H1 (cell line): ENCODE data around the gene TM4SF18. TPM values are rescaled to one million over a fixed set of nuclear protein-coding genes. Genes with fewer than 3 reads are reported as not detected.
"Not testable (repeated sequence)": the region's sequence is repeated elsewhere in the genome, so short reads cannot be mapped to it uniquely, and the experiment has no call there.

Experiments
- CTCF ChIA-PET: fragments of 300-600 bp; sonication (Branson Sonifier 250); formaldehyde crosslinking; loops from one replicate; lab custom pipeline; 2021; ENCODE audit not compliant: partially characterized antibody; lab: Charles Lee
- POLR2A ChIA-PET: fragments of 300-600 bp; sonication (Branson Sonifier 250); formaldehyde crosslinking; loops from one replicate; lab custom pipeline; 2021; ENCODE audit warnings: inconsistent platforms; ENCODE audit not compliant: partially characterized antibody; lab: Charles Lee
- DNase-seq, 2 experiments: peaks; one replicate each; pipeline versions ENCODE4 v3.0.0 to v3.0.0-alpha.2; 2010 to 2022; ENCODE audit warnings: low spot score in 2 of 2, low read depth in 1 of 2, mixed read lengths in 1 of 2
- FAIRE-seq: peaks from 2 replicates; lab custom pipeline; 2011; peaks lifted over from hg19 to GRCh38; lab: Jason Lieb, UNC
- H2AFZ ChIP-seq: 2 replicates; pipeline ENCODE4 v1.8.1; 2012; ENCODE audit warnings: low read length, inconsistent platforms
- H2AK5ac ChIP-seq: 2 replicates; pipeline ENCODE4 v1.6.1; 2013; ENCODE audit warnings: low read depth, low read length
- H2BK120ac ChIP-seq: replicated peaks from 2 replicates; pipeline ENCODE3; 2013; ENCODE audit warnings: low read depth, low read length, inconsistent platforms
- H2BK12ac ChIP-seq: 2 replicates; pipeline ENCODE4 v1.6.1; 2013; ENCODE audit warnings: low read depth, low read length
- H2BK15ac ChIP-seq: 2 replicates; pipeline ENCODE4 v1.6.1; 2013; ENCODE audit warnings: low read length
- H2BK20ac ChIP-seq: 2 replicates; pipeline ENCODE4 v1.6.1; 2013; ENCODE audit warnings: low read length
- H2BK5ac ChIP-seq: 2 replicates; pipeline ENCODE4 v1.6.1; 2013; ENCODE audit warnings: low read depth, low read length
- H3K14ac ChIP-seq: 2 replicates; pipeline ENCODE4 v1.6.1; 2013; ENCODE audit warnings: inconsistent platforms; ENCODE audit not compliant: insufficient read length
- H3K18ac ChIP-seq: 2 replicates; pipeline ENCODE4 v1.6.1; 2013; ENCODE audit warnings: low read length; ENCODE audit errors: extremely low read depth
- H3K23ac ChIP-seq: 2 replicates; pipeline ENCODE4 v1.6.1; 2013; ENCODE audit warnings: inconsistent platforms; ENCODE audit not compliant: insufficient read length
- H3K23me2 ChIP-seq: 2 replicates; pipeline ENCODE4 v1.6.1; 2013; ENCODE audit warnings: low read depth, low read length
- H3K27ac ChIP-seq: 2 replicates; pipeline ENCODE4 v1.6.1; 2011; ENCODE audit warnings: low read depth, low read length, inconsistent platforms
- H3K27me3 ChIP-seq, 4 experiments: replicated peaks in 1 of 4; 1 replicate in 1 of 4; 2 replicates in 3 of 4; pipeline versions ENCODE4 v1.6.1 to v1.8.1; 2011 to 2013; ENCODE audit warnings: low read length in 3 of 4, mild to moderate bottlenecking in 3 of 4, inconsistent platforms in 2 of 4, mixed read lengths in 2 of 4, moderate library complexity in 1 of 4; ENCODE audit not compliant: control insufficient read depth in 3 of 4, insufficient read depth in 3 of 4; ENCODE audit errors: extremely low read depth in 1 of 4
- H3K36me3 ChIP-seq, 4 experiments: 2 replicates each; pipeline versions ENCODE4 v1.6.1 to v1.8.1; 2011 to 2013; ENCODE audit warnings: mild to moderate bottlenecking in 4 of 4, low read length in 3 of 4, moderate library complexity in 2 of 4, control low read depth in 1 of 4, inconsistent platforms in 1 of 4; ENCODE audit not compliant: insufficient read depth in 4 of 4, control insufficient read depth in 2 of 4
- H3K4ac ChIP-seq: replicated peaks from 2 replicates; pipeline ENCODE3; 2013; ENCODE audit warnings: low read length, low read depth, mixed read lengths, inconsistent platforms; ENCODE audit not compliant: insufficient read length
- H3K4me1 ChIP-seq, 4 experiments: replicated peaks in 1 of 4; 1 replicate in 1 of 4; 2 replicates in 3 of 4; pipeline versions ENCODE4 v1.6.1 to v1.8.1; 2011 to 2013; ENCODE audit warnings: low read length in 3 of 4, inconsistent platforms in 2 of 4, mixed read lengths in 1 of 4; ENCODE audit not compliant: insufficient read depth in 4 of 4, control insufficient read depth in 3 of 4
- H3K4me2 ChIP-seq, 2 experiments: 2 replicates each; pipeline versions ENCODE4 v1.6.1 to v1.8.1; 2011 to 2013; ENCODE audit warnings: low read depth in 2 of 2, low read length in 2 of 2, control low read depth in 1 of 2, inconsistent platforms in 1 of 2, mild to moderate bottlenecking in 1 of 2; ENCODE audit not compliant: insufficient read depth in 1 of 2
- H3K4me3 ChIP-seq, 4 experiments: fragments of 200-600, 300-600 bp in 1 of 4; sonication (generic), shearing (Covaris generic), sonication (Bioruptor Twin) in 1 of 4; 2 replicates each; pipeline versions ENCODE4 v1.5.1 to v1.8.1; 2011 to 2016; ENCODE audit warnings: low read length in 4 of 4, low read depth in 3 of 4, control low read depth in 2 of 4, inconsistent platforms in 2 of 4, mild to moderate bottlenecking in 2 of 4, mixed read lengths in 1 of 4, moderate library complexity in 1 of 4; ENCODE audit not compliant: insufficient read depth in 2 of 4; ENCODE audit errors: extremely low read depth in 1 of 4
- H3K56ac ChIP-seq: replicated peaks from 2 replicates; pipeline ENCODE3; 2013; ENCODE audit warnings: low read depth, mild to moderate bottlenecking, mixed read lengths, low read length, inconsistent platforms; ENCODE audit not compliant: insufficient read length
- H3K79me1 ChIP-seq: 2 replicates; pipeline ENCODE4 v1.6.1; 2013; ENCODE audit warnings: low read depth, low read length, control low read depth
- H3K79me2 ChIP-seq, 2 experiments: 2 replicates each; pipeline versions ENCODE4 v1.6.1 to v1.8.1; 2012 to 2013; ENCODE audit warnings: low read length in 2 of 2, mild to moderate bottlenecking in 2 of 2, inconsistent platforms in 1 of 2; ENCODE audit not compliant: insufficient read depth in 2 of 2, control insufficient read depth in 1 of 2
- H3K9ac ChIP-seq, 4 experiments: replicated peaks in 1 of 4; 1 replicate in 1 of 4; 2 replicates in 3 of 4; pipeline versions ENCODE4 v1.6.1 to v1.8.1; 2011 to 2013; ENCODE audit warnings: low read depth in 3 of 4, low read length in 3 of 4, control low read depth in 2 of 4, mild to moderate bottlenecking in 2 of 4, moderate library complexity in 2 of 4, inconsistent platforms in 1 of 4; ENCODE audit errors: extremely low read depth in 1 of 4
- H3K9me3 ChIP-seq, 2 experiments: 2 replicates each; pipeline versions ENCODE4 v1.6.1 to v1.8.1; 2012 to 2013; ENCODE audit warnings: mild to moderate bottlenecking in 2 of 2, moderate library complexity in 2 of 2, control low read depth in 1 of 2, inconsistent platforms in 1 of 2, low read depth in 1 of 2, low read length in 1 of 2, mixed read lengths in 1 of 2; ENCODE audit not compliant: insufficient read depth in 2 of 2
- H4K20me1 ChIP-seq, 2 experiments: replicated peaks in 1 of 2; 2 replicates each; pipeline versions ENCODE3 to v1.8.1; 2011 to 2013; ENCODE audit warnings: inconsistent platforms in 2 of 2, low read length in 2 of 2, mild to moderate bottlenecking in 1 of 2; ENCODE audit not compliant: insufficient read depth in 2 of 2, control insufficient read depth in 1 of 2
- H4K5ac ChIP-seq: 2 replicates; pipeline ENCODE4 v1.6.1; 2013; ENCODE audit warnings: low read length, low read depth, mixed read lengths, inconsistent platforms; ENCODE audit not compliant: insufficient read length
- H4K8ac ChIP-seq: 2 replicates; pipeline ENCODE4 v1.8.0; 2013; ENCODE audit warnings: mild to moderate bottlenecking, moderate library complexity, low read length, inconsistent platforms; ENCODE audit not compliant: insufficient read depth; ENCODE audit errors: extremely low read depth
- H4K91ac ChIP-seq: replicated peaks from 2 replicates; pipeline ENCODE3; 2013; ENCODE audit warnings: low read length, mixed read lengths, inconsistent platforms; ENCODE audit not compliant: insufficient read length
- WGBS, 2 experiments: shearing (Covaris generic) in 1 of 2; methylation state at CpG; one replicate each; pipeline versions ENCODE4 v1.1.6 to v1.1.7; 2013 to 2015; ENCODE audit warnings: low lambda C conversion rate in 2 of 2, mixed read lengths in 2 of 2, inconsistent platforms in 1 of 2, low coverage in 1 of 2, missing lambda C conversion rate in 1 of 2; ENCODE audit not compliant: insufficient replicate concordance in 2 of 2, insufficient coverage in 1 of 2, insufficient read length in 1 of 2; ENCODE audit errors: extremely low coverage in 1 of 2, missing lambda C conversion rate in 1 of 2; 5-methylcytosine and 5-hydroxymethylcytosine counted together
- polyA plus RNA-seq, 7 experiments: library from polyadenylated mRNA; depleted of rRNA in 3 of 7; stranded (reverse) in 5 of 7; unstranded in 2 of 7; fragments of >200 nt in 5 of 7; fragments of 200-250 nt in 2 of 7; gene quantifications; 1 replicate in 5 of 7; 2 replicates in 1 of 7; 4 replicates in 1 of 7; pipeline versions ENCODE4 v1.2.1 to v1.2.3, GENCODE V29; 2011 to 2013; ENCODE audit warnings: missing spikeins in 2 of 7, mixed read lengths in 2 of 7
- total RNA-seq: library from RNA; stranded (reverse); fragmentation: NEBNext Ultra II Directional; extraction: Animal tissue kit (Norgen Biotek cat#: 25700); gene quantifications from 2 replicates; pipeline ENCODE4 v1.2.1, GENCODE V29; 2021

TM4SF18 gene
- total and polyA plus RNA-seq, 2 of the 8 experiments (the other 6 are each of a cell fraction or from before 2014, with no cell fraction given): 2.9 to 13.6 TPM

GRCh38 chr3:149337486-149337885 lies 4.0 kb upstream of the TM4SF18 start:
- 60% methylated on average over 1 of the region's 1 CpG; no CpG with 5 or more reads in 1 of the 2 experiments for WGBS, 2 experiments
- H3K4me3 ChIP-seq, H3K4me2 ChIP-seq, H3K4ac ChIP-seq, H4K5ac ChIP-seq, H2AK5ac ChIP-seq, H3K23me2 ChIP-seq, H2BK15ac ChIP-seq, POLR2A ChIA-PET, H3K79me2 ChIP-seq, H3K27ac ChIP-seq, H4K91ac ChIP-seq, H3K4me1 ChIP-seq, H3K9ac ChIP-seq, H2BK20ac ChIP-seq, DNase-seq, H3K14ac ChIP-seq, H2BK120ac ChIP-seq, H3K56ac ChIP-seq, H3K27me3 ChIP-seq, H2BK12ac ChIP-seq, H3K23ac ChIP-seq, H3K36me3 ChIP-seq, H3K18ac ChIP-seq, H4K8ac ChIP-seq, FAIRE-seq, H2AFZ ChIP-seq, H3K79me1 ChIP-seq, CTCF ChIA-PET, H4K20me1 ChIP-seq, H3K9me3 ChIP-seq, H2BK5ac ChIP-seq: not testable (repeated sequence)
